KMS-11 (cell line): ENCODE measurements around the gene PTCD1.
A peak's percentile ranks its signal among the peaks of the same experiment; 100 is the strongest.
"Not testable (repeated sequence)": the region's sequence is repeated elsewhere in the genome, so short reads cannot be mapped to it uniquely, and the experiment has no call there.

Experiments used
- H2AFZ ChIP-seq: fragments of 200-600 bp; sonication (generic); 2 replicates; pipeline ENCODE4 v1.6.1; 2016; ENCODE audit warnings: antibody characterized with exemption, mixed run types, low read depth
- H3K27ac ChIP-seq: fragments of 200-600 bp; sonication (generic); 2 replicates; pipeline ENCODE4 v1.6.1; 2016; ENCODE audit warnings: mild to moderate bottlenecking, mixed run types
- H3K27me3 ChIP-seq: fragments of 200-600 bp; sonication (generic); 2 replicates; pipeline ENCODE4 v1.6.1; 2017; ENCODE audit warnings: mild to moderate bottlenecking, low read depth, mixed run types, moderate library complexity; ENCODE audit not compliant: insufficient read depth
- H3K36me3 ChIP-seq: fragments of 200-600 bp; sonication (generic); 2 replicates; pipeline ENCODE4 v1.6.1; 2017; ENCODE audit warnings: mild to moderate bottlenecking, mixed run types; ENCODE audit not compliant: insufficient read depth
- H3K4me1 ChIP-seq: fragments of 200-600 bp; sonication (generic); 2 replicates; pipeline ENCODE4 v1.6.1; 2016; ENCODE audit warnings: mild to moderate bottlenecking, low read depth, mixed run types; ENCODE audit not compliant: poor library complexity, severe bottlenecking
- H3K4me2 ChIP-seq: fragments of 200-600 bp; sonication (generic); 2 replicates; pipeline ENCODE4 v1.7.0; 2016; ENCODE audit warnings: mild to moderate bottlenecking, mixed run types
- H3K4me3 ChIP-seq: fragments of 200-600 bp; sonication (generic); IDR thresholded peaks from 2 replicates; pipeline ENCODE4 v1.6.1; 2017; ENCODE audit warnings: low read depth, low read length, mixed read lengths; ENCODE audit not compliant: insufficient read depth
- H3K79me2 ChIP-seq: fragments of 200-600 bp; sonication (generic); 2 replicates; pipeline ENCODE4 v1.6.1; 2016; ENCODE audit warnings: low read depth, mixed run types; ENCODE audit not compliant: insufficient read depth
- H3K9ac ChIP-seq: fragments of 200-600 bp; sonication (generic); 2 replicates; pipeline ENCODE4 v1.6.1; 2016; ENCODE audit warnings: mild to moderate bottlenecking, mixed run types
- H4K20me1 ChIP-seq: fragments of 200-600 bp; sonication (generic); 2 replicates; pipeline ENCODE4 v1.6.1; 2016; ENCODE audit warnings: mild to moderate bottlenecking, mixed run types; ENCODE audit not compliant: insufficient read depth
- TF ChIP-seq, protein P1 (sequence below): fragments of 200-600 bp; sonication (generic); conservative IDR thresholded peaks from 2 replicates; pipeline ENCODE4 v1.6.1; 2017; ENCODE audit warnings: low read depth, mild to moderate bottlenecking, antibody characterized with exemption, low read length, moderate library complexity, mixed read lengths

PTCD1 gene

DNA sequence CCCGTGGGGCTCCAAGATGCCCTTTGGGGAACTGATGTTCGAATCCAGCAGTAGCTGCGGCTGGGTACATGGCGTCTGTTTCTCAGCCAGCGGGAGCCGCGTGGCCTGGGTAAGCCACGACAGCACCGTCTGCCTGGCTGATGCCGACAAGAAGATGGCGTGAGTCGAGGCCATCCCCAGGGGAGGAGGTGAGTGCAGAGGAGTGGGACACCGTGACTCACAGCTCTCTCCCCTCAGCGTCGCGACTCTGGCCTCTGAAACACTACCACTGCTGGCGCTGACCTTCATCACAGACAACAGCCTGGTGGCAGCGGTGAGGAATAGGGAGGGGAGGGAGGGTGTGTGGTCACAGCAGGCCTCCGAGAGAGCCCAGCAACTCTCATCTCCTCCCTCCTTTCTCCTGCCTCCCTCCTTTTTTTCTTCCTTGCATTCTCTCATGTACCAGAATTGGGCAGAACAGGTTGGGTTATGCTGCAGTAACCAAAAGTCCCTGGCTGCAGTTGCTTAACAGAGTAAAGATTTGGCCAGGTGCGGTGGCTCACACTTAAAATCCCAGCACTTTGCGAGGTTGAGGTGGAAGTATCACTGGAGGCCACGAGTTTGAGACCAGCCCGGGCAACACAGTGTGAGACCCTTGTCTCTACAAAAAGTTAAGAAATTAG, 47.5 kb downstream of the PTCD1 start:
- Histone ChIP-seq H2AFZ (no peak overlapping the region), H3K36me3 (no peaks in the 10 kb centered on the region), H3K27ac (no peak overlapping the region; the same call in 1 of the 2 replicates), H4K20me1 (0 out of 2 replicates have a peak, but pooled peaks cover 3% of the 10 kb centered on the region), H3K4me2 (no peak overlapping the region; the same call in 1 of the 2 replicates), H3K27me3 (no peaks in the 10 kb centered on the region), H3K4me1 (peaks cover 23% of the 10 kb centered on the region), H3K4me3 (no peak overlapping the region), H3K79me2 (no peaks in the 10 kb centered on the region; the same call in 1 of the 2 replicates), H3K9ac (no peak overlapping the region)
- TF ChIP-seq, protein P1, sequence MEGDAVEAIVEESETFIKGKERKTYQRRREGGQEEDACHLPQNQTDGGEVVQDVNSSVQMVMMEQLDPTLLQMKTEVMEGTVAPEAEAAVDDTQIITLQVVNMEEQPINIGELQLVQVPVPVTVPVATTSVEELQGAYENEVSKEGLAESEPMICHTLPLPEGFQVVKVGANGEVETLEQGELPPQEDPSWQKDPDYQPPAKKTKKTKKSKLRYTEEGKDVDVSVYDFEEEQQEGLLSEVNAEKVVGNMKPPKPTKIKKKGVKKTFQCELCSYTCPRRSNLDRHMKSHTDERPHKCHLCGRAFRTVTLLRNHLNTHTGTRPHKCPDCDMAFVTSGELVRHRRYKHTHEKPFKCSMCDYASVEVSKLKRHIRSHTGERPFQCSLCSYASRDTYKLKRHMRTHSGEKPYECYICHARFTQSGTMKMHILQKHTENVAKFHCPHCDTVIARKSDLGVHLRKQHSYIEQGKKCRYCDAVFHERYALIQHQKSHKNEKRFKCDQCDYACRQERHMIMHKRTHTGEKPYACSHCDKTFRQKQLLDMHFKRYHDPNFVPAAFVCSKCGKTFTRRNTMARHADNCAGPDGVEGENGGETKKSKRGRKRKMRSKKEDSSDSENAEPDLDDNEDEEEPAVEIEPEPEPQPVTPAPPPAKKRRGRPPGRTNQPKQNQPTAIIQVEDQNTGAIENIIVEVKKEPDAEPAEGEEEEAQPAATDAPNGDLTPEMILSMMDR, result no peak

GRCh38 chr7:99389772-99390171, 48.8 kb downstream of the PTCD1 start:
- Histone ChIP-seq H3K27me3 (no peaks in the 10 kb centered on the region), H2AFZ (no peak overlapping the region), H3K27ac (no peak overlapping the region), H3K79me2 (no peaks in the 10 kb centered on the region), H3K4me1 (peaks cover 23% of the 10 kb centered on the region), H3K36me3 (no peaks in the 10 kb centered on the region), H3K4me3 (no peak overlapping the region), H4K20me1 (no peaks in the 10 kb centered on the region), H3K9ac (no peak overlapping the region), H3K4me2 (no peak overlapping the region)
- TF ChIP-seq, protein P1, result no peak

- H3K4me1 ChIP-seq, result peaks cover 15% of the 10 kb centered on the region
- H3K27ac ChIP-seq, result no peak overlapping the region
- no peaks in the 10 kb centered on the region for H3K27me3 ChIP-seq
- H3K4me2 ChIP-seq, result no peak overlapping the region
- no peak overlapping the region for H2AFZ ChIP-seq
- TF ChIP-seq, protein P1, result no peak
- no peak overlapping the region for H3K4me3 ChIP-seq
- H3K36me3 ChIP-seq, result no peaks in the 10 kb centered on the region
- no peak overlapping the region for H3K9ac ChIP-seq
- H3K79me2 ChIP-seq, result peaks cover 18% of the 10 kb centered on the region
- H4K20me1 ChIP-seq, result no peaks in the 10 kb centered on the region
These were observed 50.7 kb downstream of the PTCD1 start for GRCh38 chr7:99387912-99388311.

DNA sequence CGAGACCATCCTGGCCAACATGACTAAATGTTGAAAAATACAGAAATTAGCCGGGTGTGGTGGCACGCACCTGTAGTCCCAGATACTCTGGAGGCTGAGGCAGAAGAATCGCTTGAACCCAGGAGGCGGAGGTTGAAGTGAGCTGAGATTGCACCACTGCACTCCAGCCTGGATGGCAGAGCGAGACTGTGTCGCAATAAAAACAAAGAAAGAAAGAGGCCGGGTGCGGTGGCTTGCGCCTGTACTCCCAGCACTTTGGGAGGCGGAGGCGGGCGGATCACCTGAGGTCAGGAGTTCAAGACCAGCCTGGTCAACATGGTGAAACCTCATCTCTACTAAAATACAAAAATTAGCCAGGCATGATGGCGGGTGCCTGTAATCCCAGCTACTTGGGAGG, 51.4 kb downstream of the PTCD1 start:
- H2AFZ ChIP-seq, H3K27ac ChIP-seq, H3K9ac ChIP-seq, H3K36me3 ChIP-seq, H3K4me2 ChIP-seq, H3K27me3 ChIP-seq, H4K20me1 ChIP-seq, H3K4me3 ChIP-seq: not testable (repeated sequence)
- TF ChIP-seq, protein P1, result peak; percentile 7; the same call in 1 of the 2 replicates
- Histone ChIP-seq H3K79me2 (peaks cover 25% of the 10 kb centered on the region), H3K4me1 (peaks cover 13% of the 10 kb centered on the region)
